Activated naive CD4-positive, alpha-beta T cell (primary cell): Measurements from ENCODE around the gene NTRK3.

Experiments used
- DNase-seq, 4 experiments: peaks; one replicate each; lab custom pipeline; 2025; lab: John Stamatoyannopoulos, UW

The NTRK3 gene

GRCh38 chr15:88120026-88120425 lies 136.5 kb downstream of the NTRK3 start:
- DNase-seq: no peak

- DNase-seq: no peak
These were observed 137.8 kb downstream of the NTRK3 start for GRCh38 chr15:88118741-88119140.

- no peak for DNase-seq
These were observed 138.5 kb downstream of the NTRK3 start for GRCh38 chr15:88118035-88118434.

- no peak for DNase-seq
These were observed 140.9 kb downstream of the NTRK3 start for GRCh38 chr15:88115486-88116152.

GRCh38 chr15:88113613-88114308 lies 142.8 kb downstream of the NTRK3 start:
- no peak for DNase-seq

GRCh38 chr15:88108991-88109390 lies 147.5 kb downstream of the NTRK3 start:
- no peak for DNase-seq

- DNase-seq: no peak
These were observed 148.1 kb downstream of the NTRK3 start for GRCh38 chr15:88108477-88108876.

- no peak for DNase-seq
These were observed 150.5 kb downstream of the NTRK3 start for GRCh38 chr15:88106074-88106473.

- DNase-seq: no peak
These were observed 152.2 kb downstream of the NTRK3 start for GRCh38 chr15:88104357-88104756.

- no peak for DNase-seq
These were observed 156.4 kb downstream of the NTRK3 start for GRCh38 chr15:88100181-88100580.

GRCh38 chr15:88098361-88098760 lies 158.2 kb downstream of the NTRK3 start:
- no peak for DNase-seq

- no peak for DNase-seq
These were observed 165.0 kb downstream of the NTRK3 start for GRCh38 chr15:88091444-88092016.

GRCh38 chr15:88090481-88091011 lies 166.0 kb downstream of the NTRK3 start:
- no peak for DNase-seq

- no peak for DNase-seq
These were observed 166.8 kb downstream of the NTRK3 start for GRCh38 chr15:88089731-88090130.

- no peak for DNase-seq
These were observed 167.4 kb downstream of the NTRK3 start for GRCh38 chr15:88089024-88089620.

GRCh38 chr15:88083811-88084760 lies 172.5 kb downstream of the NTRK3 start:
- DNase-seq: no peak

GRCh38 chr15:88080616-88081015 lies 175.9 kb downstream of the NTRK3 start:
- no peak for DNase-seq

GRCh38 chr15:88077296-88078020 lies 179.1 kb downstream of the NTRK3 start:
- no peak for DNase-seq

- DNase-seq: no peak
These were observed 180.2 kb downstream of the NTRK3 start for GRCh38 chr15:88076328-88076727.

GRCh38 chr15:88075102-88075501 lies 181.4 kb downstream of the NTRK3 start:
- no peak for DNase-seq

- no peak for DNase-seq
These were observed 182.2 kb downstream of the NTRK3 start for GRCh38 chr15:88074386-88074785.
